NCI-H524 treated with DMSO at 0.1 percent for 48 hours (cell line): ENCODE data around the gene FLAD1.

Source experiments
- DNase-seq: peaks from one replicate; lab custom pipeline; 2025; lab: John Stamatoyannopoulos, UW

The FLAD1 gene

DNA sequence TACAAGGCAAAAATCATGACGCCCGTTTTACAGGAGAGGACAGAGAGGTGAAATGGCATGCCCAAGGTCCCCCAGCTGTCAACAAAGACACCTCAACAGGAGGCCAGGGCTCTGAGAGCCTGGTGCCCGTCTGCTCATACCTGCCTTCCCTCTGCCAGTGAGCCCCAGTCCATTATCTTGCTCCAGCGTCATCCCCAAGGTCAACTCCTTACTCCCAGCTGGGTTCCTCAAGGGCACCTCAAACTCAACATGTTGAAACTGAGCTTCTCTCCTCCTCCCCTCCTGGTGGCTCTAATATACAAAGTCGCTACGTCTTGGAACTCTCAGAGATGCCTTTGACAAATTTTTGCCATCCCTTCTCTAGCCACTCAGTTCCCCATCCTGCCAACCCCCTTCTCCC lies 30.5 kb upstream of the FLAD1 start:
- no peak for DNase-seq

DNA sequence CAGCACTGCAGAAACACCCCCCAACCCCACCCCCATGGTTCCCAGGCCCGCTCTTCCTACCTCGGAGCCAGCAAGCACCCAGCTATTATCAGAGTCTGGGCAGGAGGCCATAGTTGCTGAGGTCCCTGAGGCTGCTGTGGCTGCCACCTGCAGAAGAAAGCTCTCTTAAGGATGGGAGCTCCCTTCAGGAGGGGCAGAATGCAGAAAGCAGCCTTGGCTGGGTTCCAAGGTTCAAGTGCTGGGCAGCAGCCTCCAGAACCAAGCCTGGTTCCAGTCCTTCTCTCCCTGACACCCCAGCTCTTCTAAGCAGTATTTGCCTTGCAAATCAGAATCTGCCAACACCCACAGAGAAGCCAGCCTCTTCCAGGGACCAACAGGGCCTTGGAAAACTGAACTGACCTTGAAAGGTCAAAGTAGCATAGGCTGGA lies 29.5 kb upstream of the FLAD1 start:
- DNase-seq = no peak

DNA sequence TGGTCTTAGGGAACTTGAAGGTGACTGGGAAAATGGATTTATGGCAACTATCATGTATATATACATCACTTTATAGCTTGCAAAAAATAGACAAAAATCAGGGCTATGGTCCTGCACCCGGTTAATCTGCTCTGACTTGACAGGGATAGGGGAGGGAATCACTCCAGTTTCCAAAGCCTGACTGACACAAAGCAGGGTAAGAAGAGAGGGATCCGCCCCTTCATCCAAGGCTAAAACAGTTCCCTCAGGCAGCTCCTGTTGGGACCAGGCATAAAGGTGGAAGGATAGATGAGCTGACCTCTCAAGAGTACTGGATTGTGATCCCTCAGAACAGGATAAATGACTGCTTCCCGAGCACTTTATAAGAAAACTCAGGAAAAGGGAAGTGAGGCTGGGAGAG lies 28.6 kb upstream of the FLAD1 start:
- DNase-seq = no peak

DNA sequence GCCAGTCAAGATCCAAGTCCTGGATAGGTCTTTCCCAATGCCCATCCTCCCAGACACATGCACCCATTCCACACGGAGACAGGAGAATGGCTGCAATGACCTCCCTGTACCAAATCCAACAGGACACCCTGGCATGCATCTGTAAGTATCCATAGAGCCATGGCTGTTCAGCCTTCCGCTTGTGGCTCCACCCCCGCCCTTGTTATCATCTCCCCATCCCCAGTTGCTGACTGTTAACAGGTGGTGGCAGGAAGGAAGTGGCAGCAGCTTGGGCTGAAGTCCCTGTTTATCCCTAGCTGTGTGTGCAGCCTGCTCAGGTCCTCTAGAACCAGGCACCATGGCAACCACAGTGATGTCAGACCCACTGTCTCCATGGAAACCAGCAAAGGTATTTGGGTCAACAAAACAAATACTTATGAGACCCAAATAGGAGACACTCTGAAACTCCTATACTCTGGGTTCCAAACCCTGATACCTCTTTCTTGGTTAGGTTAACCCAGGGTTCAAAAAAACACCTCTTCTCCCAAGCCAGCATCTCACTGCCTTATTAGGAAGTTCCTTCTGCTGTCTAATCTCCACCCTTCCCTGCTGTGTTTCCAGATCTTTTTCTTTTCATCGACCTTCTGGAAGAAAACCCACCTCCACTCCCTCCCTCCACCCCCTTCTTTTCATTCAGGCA lies 28.0 kb upstream of the FLAD1 start:
- peak; percentile 44 for DNase-seq

GRCh38 chr1:154955718-154956543 lies 27.2 kb upstream of the FLAD1 start, which contains the start of gene PBXIP1:
TSS of gene PBXIP1 (minus strand) at chr1:154956099. CDS start at chr1:154953721, 2,378 bp downstream.
- DNase-seq = peak; percentile 70

GRCh38 chr1:154956544-154956941 lies 26.6 kb upstream of the FLAD1 start:
- no peak for DNase-seq

DNA sequence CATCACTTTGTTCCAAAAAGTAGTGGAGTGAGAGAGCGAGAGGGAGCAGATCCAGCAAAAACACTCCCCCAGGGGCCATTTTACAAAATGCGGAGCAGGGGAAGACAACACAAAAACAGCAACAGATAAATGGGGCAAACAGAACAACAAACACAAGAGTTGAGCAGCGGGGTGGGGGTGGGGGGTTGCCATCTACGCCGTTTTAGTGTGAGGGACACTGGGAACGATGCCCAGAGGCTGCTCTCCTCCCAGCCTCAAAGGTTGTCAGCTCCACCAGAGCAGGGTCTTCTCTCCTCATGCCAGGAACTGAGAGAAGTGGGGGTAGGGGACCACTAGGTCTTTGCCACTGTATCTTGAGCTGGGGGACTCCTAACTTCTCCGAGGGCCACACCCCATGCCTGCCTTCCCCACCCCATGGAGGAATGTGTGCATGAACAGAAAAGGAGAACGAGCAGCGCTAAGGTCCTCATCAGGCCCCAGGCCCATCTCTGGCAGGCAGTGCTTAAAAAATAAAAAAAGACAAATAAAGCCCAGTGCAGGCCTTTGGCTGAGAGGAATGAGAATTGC lies 26.0 kb upstream of the FLAD1 start:
- DNase-seq = no peak

DNA sequence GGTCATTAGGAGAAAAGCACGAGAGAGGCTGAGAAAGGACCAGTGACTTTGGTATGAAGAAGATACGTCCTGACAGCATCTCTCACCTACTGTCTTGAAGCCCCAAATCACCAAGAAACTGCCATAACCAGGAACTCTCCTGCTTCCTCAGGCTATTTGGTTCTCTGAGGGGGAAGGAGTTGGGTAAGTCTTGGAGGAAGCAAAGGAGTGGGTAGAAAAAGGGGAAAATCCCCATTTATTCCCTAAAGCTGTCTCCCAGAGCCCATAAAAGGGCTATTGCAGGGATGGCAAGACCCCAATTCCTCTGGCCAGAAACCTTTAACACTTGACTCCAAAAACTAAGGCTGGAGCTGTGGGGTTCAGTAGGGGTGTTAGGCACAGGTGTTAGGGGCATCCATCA lies 25.1 kb upstream of the FLAD1 start:
- DNase-seq = no peak

GRCh38 chr1:154958681-154959425 lies 24.3 kb upstream of the FLAD1 start:
- no peak for DNase-seq

DNA sequence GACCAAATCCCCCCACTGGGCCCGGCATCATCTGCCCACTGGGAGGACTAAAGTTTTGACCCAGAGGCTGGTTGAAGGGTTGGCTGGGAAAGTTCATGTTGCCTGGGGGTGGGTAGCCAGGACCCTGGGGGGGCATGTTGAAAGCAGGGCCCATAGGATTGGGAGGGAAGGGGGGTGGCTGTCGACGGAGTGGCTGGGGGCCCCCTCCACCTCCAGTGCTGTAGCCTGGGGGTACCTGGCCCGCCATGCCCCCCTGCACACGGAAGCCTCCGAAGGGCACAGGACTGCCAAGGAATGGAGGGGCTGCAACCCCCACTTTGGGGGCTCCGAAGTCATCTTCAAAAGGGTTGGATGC lies 23.7 kb upstream of the FLAD1 start:
- no peak for DNase-seq

- no peak for DNase-seq
Observed at GRCh38 chr1:154960446-154961136, 22.6 kb upstream of the FLAD1 start.

DNA sequence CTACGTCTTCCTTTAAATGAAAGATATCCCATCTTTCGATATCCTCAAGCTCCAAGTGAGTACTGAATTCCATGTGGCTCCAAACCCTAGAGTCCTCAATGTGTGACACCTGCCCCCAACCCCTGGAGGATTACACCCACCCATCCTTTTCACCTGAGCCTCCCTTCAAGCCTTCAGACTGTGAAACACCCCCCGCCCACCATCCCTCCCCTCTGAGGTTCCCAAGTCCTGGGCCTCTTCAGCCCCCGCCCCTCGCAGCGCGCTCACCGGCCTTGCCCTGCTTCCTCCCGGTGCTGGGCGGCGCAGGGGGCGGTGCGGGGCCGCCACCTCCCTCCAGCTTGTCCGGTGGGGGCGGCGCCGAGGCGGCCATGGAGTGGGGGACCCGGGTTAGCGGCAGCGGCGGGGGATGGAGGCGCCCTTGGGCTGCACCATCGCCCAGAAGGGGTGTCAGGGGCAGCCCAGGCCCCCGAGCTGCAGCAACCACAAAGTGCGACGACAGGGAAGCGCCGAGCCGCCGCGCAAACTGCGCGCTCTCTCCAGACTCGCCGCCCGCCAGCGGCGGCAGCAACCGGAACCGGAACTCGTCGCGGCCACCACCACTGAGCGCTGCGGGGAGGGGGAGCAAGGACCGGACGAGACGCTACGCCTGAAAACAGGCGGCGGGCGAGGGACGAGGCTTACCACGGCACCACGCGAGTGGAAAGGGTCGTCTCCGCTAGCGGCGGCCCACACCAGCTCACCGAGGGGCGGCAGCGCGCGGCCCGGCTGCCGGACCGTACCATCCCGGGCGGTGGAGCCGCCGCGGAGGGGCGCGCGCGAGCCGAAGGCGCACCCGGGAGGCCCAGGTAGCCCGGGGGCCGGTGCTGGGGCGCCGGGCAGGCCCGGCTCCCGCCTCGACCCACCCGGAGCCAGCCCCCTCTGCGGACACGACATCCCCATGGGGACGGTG lies 21.7 kb upstream of the FLAD1 start, which contains the start of gene PYGO2:
TSS of gene PYGO2 (minus strand) at position 576 of the 949 bp plus-strand sequence. CDS start at position 370, 206 bp downstream.
- no peak for DNase-seq

DNA sequence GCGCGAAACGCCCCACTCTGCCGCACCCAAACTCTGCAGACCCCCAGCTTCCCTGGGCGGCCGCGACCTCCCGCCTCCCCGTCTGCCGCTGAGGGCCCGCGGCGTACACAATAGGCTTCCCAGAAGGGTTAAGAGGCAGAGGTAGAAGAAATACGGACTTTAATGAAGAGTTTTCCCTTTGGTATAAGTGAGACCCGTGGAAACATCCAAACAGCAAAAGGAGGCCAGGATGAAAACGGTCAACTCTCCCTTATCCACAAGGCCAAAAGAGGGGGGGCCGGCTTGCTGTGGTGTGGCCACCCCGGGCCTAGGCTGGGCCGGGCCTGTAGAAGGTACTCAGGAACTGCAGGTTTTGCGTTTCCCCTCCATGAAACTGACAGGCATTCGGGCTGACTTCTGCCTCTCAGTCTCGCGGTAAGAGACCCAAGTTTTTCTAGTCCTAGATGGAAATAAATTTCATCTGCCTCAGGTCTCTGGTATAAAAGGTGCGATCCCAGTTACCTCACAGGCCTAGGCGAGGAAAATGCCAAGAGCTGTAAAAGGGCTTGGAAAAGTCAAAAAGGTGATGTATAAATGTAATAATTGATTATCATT lies 20.9 kb upstream of the FLAD1 start:
- DNase-seq = no peak

GRCh38 chr1:154962795-154963330 lies 20.3 kb upstream of the FLAD1 start:
- no peak for DNase-seq

DNA sequence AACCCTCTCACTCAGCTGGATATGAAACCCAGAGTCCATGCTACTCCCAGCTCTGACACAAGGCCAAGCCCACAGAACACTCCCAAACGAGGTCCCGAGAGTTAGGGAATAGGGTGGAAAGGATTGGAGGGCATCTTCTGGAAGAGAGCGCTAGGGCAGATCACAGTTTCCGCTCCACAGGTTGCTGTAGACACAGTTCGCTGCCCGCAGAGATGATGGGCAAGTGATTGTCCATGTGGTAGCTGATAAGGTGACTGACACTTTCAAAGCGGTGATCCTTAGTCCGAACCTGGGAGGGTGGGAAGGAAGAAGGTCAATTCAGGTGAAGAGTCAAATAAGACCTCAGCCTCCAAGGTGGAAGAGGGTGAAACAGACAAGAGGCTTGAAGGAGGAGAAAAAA lies 19.5 kb upstream of the FLAD1 start:
- DNase-seq = no peak

- no peak for DNase-seq
Observed at GRCh38 chr1:154964359-154964758, 18.8 kb upstream of the FLAD1 start.

DNA sequence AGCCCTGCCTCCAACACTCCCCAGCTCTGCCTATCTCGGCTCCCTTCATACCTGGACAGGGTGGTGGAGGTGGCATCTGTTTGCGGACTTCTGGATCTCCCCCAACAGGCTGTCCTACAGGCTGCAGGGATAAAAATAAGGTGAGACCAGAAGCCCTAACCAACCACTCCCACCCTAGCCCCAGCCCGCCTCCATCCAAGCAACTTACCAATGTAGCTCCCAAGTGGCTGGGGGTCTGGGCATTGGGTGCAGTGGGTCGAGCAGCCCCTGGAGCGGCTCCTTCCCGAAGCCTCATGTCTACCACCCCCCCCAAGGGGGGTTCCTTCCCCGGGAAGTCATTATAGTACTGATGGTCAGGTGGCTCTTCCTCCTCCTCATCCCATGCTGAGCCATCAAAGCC lies 17.0 kb upstream of the FLAD1 start:
- no peak for DNase-seq

GRCh38 chr1:154967331-154967950 lies 15.7 kb upstream of the FLAD1 start:
- no peak for DNase-seq

- DNase-seq = no peak
Observed at GRCh38 chr1:154968731-154969130, 14.4 kb upstream of the FLAD1 start.
